HG03571 (cell line): ENCODE results near the gene MBP.
"Not testable (repeated sequence)": the region's sequence is repeated elsewhere in the genome, so short reads cannot be mapped to it uniquely, and the experiment has no call there.

Source experiments
- ATAC-seq: cut with Tn5 transposase; IDR thresholded peaks from one replicate; pipeline ENCODE4 v1.9.1; 2021; ENCODE audit not compliant: unreplicated experiment

The MBP gene

DNA sequence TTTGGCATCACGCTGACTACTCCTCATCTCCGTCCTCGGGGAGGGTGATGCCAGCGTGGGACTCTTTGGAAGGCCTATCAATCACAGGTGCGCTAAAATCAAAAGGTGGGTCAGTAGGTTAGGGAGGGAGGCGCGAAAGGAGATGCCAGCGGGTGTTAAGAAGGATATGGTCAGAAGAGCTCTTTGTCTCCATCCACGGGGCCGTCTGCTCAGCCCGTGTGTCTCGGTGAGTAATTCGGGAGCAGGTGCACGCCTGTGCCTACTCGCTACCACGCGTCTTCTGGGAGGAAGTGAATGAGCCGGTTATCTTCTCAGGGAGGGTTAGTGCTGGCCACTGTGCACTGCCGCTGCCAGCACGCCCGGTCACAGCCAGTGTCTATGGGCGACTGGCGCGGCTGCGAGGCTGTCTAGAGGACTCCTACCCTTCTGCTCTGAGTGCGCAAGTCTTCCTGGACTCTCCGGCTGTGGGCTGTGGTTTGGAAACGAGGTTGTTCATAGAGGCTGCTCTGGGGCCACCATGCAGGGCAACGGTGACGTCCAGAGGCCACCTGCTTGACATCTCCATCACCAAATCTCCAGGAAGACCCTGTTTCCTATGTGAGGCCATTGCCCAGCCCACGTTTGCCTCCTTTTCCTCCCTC lies 153.4 kb downstream of the MBP start:
- ATAC-seq, result no peak

- no peak for ATAC-seq
These were observed 154.0 kb downstream of the MBP start for GRCh38 chr18:76978616-76979015.

DNA sequence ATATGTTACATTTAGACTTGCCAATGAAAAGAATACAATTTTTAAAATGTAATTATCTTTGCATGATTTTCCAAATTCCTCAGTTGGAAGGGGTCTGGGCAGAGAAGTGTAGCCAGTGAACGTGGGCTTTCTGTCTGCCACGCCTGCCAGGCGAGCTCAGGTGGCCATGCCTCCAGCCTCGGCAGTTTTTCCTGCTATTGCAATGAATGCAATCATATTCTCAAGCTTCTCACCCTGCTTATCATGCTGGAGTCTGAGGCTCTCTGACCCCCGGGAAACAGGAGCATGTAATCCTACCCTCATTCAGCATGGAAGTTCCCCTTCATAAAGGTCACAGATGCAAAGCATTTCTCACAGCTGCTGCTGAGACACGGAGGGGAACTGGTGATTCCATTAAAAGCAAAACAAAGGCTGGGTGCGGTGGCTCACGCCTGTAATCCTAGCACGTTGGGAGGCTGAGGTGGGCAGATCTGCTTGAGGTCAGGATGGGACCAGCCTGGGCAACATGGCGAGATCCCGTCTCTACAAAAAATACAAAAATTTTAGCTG lies 154.8 kb downstream of the MBP start:
- no peak for ATAC-seq

GRCh38 chr18:76977108-76977621 lies 155.4 kb downstream of the MBP start:
- ATAC-seq, result no peak

GRCh38 chr18:76975577-76976110 lies 156.9 kb downstream of the MBP start:
- no peak for ATAC-seq

GRCh38 chr18:76974386-76974785 lies 158.2 kb downstream of the MBP start:
- ATAC-seq, result no peak

- ATAC-seq, result no peak
These were observed 158.9 kb downstream of the MBP start for GRCh38 chr18:76973520-76974266.

DNA sequence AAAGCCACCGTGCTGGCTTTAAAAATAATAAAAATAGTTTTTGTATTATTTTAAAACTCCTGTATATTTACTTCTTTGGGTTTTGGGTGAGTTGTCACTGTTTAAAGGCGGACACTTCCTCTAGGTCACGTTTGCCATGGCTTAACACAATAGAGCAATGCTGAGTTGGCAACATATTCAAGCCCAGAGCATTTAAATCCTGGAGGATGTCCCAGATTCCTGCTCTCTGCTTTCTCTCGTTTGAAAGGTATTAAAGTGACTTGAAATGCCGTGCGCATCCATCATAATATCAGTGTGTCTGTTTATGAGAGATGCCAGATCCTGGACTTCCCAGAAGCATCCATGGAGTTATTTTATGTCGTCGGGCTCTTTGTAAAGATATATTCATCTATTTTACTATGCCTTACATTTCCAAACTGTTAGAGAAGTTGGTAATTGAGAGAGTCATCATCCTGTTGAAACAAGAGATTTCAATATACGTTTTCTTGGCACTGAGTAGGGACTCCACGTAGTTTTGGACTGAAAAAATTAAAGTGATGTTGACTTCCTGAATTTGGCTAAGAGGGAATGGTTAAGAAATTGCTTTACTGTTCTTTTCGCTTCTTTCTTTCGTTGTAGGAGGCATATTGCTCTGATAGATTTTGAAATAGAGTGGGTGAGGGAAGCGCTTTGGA lies 159.6 kb downstream of the MBP start:
- no peak for ATAC-seq

GRCh38 chr18:76972241-76972640 lies 160.3 kb downstream of the MBP start:
- ATAC-seq, result no peak

- ATAC-seq, result no peak
These were observed 161.6 kb downstream of the MBP start for GRCh38 chr18:76970770-76971559.

GRCh38 chr18:76967721-76968472 lies 164.7 kb downstream of the MBP start:
- no peak for ATAC-seq

DNA sequence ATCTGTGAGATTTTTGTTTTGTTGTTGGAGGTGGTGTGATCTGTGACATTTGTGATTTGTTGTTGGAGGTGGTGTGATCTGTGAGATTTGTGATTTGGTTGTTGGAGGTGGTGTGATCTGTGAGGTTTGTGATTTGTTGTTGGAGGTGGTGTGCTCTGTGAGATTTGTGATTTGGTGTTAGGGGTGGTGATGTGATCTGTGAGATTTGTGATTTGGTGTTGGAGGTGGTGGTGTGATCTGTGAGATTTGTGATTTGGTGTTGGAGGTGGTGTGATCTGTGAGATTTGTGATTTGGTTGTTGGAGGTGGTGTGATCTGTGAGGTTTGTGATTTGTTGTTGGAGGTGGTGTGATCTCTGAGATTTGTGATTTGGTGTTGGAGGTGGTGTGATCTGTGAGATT lies 165.3 kb downstream of the MBP start:
- ATAC-seq, result not testable (repeated sequence)

GRCh38 chr18:76965555-76966151 lies 166.9 kb downstream of the MBP start:
- ATAC-seq, result peak; percentile 68

DNA sequence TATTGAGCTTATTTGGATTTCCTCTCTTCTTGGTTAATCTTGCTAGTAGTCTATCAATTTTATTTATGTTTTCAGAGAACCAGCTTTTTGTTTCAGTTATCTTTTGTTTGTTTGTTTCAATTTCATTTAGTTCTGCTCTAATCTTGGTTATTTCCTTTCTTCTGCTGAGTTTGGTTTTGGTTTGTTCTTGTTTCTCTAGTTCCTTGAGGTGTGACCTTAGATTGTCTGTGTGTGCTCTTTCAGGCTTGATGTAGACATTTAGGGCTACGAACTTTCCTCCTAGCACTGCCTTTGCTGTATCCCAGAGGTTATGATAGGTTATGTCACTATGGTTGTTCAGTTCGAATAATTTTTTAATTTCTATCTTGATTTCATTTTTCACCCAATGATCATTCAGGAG lies 168.6 kb downstream of the MBP start:
- no peak for ATAC-seq

GRCh38 chr18:76962851-76963250 lies 169.7 kb downstream of the MBP start:
- ATAC-seq, result no peak

DNA sequence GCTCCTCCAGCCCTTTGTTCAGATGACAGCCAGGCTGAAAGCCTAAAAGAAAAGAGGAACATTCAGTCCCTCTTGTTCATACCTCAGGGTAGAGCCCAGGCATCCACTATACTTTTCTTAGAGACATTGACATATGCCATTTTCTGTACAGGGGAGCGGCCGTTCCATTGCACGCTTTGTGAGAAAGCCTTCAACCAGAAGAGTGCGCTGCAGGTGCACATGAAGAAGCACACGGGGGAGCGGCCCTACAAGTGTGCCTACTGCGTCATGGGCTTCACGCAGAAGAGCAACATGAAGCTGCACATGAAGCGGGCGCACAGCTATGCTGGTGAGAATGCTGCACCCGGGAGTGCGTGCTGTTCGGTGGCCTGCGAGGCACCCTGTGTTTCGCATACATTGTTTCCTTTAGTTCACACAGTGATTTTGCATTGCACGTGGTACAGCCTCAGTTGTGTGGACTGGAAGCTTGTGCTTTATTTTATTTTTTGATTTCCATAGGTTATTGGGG lies 172.0 kb downstream of the MBP start:
- ATAC-seq, result no peak

DNA sequence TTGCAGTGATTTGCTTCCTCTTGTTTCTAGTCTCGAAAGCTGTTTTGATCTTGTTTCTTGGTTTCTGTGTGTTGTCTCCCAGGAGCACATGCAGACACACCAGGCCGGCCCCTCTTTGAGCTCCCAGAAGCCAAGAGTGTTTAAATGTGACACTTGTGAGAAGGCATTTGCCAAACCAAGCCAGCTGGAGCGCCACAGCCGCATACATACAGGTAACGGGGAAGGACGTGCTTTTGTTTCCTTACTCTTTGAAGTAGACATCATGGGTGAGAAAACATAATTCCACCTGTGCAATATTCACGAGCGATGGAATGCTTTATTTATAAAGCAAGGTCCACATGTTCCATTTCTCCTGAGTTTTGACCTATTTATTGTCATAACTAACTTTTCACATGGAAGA lies 173.0 kb downstream of the MBP start:
- ATAC-seq, result no peak

DNA sequence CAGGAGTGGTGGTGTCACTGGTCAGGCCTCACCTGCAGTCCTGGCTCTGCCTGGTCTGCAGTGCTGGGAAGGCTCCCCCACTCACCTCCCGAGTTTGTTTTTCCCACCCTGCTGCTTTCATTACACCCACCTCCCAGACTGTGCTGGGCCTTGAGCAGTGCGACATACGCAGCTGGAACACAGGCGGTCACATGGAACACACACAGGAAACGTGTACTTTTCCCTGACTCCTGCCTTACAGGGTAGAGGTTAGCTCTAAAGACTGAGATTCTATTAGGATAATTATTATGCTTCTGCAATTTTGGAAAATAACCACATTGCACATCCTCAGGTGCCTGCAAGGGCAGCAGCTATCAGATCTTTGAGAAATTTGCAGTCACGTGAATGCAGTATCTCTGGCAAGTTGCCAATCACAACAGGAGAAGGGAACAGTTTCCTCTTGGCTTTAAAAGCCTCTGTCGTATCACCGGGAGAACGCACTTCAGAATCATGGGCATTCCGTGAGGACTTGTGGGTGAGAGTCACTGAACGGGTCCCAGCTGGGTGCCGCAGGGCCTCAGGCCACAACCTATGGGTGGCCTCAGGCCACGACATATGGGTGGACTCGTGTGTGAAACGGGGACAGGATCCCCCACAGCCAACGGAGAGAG lies 173.8 kb downstream of the MBP start:
- no peak for ATAC-seq
